ENCODE measurements around the gene PHLDB1.

Gene PHLDB1

GRCh38 chr11:118690553-118691304, 83.3 kb downstream of the PHLDB1 start:
- DNase-seq, result no peak

- peak; percentile 49 for DNase-seq
Observed at GRCh38 chr11:118691926-118692830, 84.8 kb downstream of the PHLDB1 start.

- no peak for DNase-seq
Observed at GRCh38 chr11:118694185-118694584, 86.8 kb downstream of the PHLDB1 start.

- DNase-seq, result no peak
Observed at GRCh38 chr11:118694771-118695170, 87.4 kb downstream of the PHLDB1 start.

- DNase-seq, result no peak
Observed at GRCh38 chr11:118696673-118697226, 89.3 kb downstream of the PHLDB1 start.

GRCh38 chr11:118697346-118697745, 89.9 kb downstream of the PHLDB1 start:
- no peak for DNase-seq

- DNase-seq, result no peak
Observed at GRCh38 chr11:118699506-118700220, 92.2 kb downstream of the PHLDB1 start.

GRCh38 chr11:118703563-118704106, 96.2 kb downstream of the PHLDB1 start:
- DNase-seq, result no peak

GRCh38 chr11:118705111-118705741, 97.8 kb downstream of the PHLDB1 start:
- DNase-seq, result no peak

GRCh38 chr11:118705791-118706545, 98.6 kb downstream of the PHLDB1 start:
- no peak for DNase-seq

GRCh38 chr11:118706546-118706825, 99.1 kb downstream of the PHLDB1 start:
- no peak for DNase-seq

All from HCEC 1CT (cell line).